CD14-positive monocyte (primary cell): ENCODE measurements around the gene CCDC15. TPM values are rescaled to one million over a fixed set of nuclear protein-coding genes. Genes with fewer than 3 reads are reported as not detected.
A peak's percentile ranks its signal among the peaks of the same experiment; 100 is the strongest.

Experiments used
- DNase-seq, 3 donors: peaks; one replicate each; pipeline ENCODE4 v3.0.0-alpha.2; 2011 to 2022
- H2AFZ ChIP-seq: 2 replicates; pipeline ENCODE4 v1.6.0; 2012; ENCODE audit warnings: mild to moderate bottlenecking, low read depth, low read length, inconsistent platforms; ENCODE audit not compliant: insufficient read depth, poor library complexity, severe bottlenecking
- H3K27ac ChIP-seq, 2 donors: 1 replicate in 1 of 2; 2 replicates in 1 of 2; pipeline ENCODE4 v1.5.1; 2012 to 2013; ENCODE audit warnings: low read length in 2 of 2, control low read depth in 1 of 2, inconsistent platforms in 1 of 2, low read depth in 1 of 2, mild to moderate bottlenecking in 1 of 2
- H3K27me3 ChIP-seq, 2 donors: one replicate each; pipeline versions ENCODE4 v1.6.0 to v1.6.1; 2011 to 2013; ENCODE audit warnings: low read length in 2 of 2; ENCODE audit not compliant: control insufficient read depth in 2 of 2, insufficient read depth in 2 of 2
- H3K36me3 ChIP-seq, 2 donors: replicated peaks in 1 of 2; 1 replicate in 1 of 2; 2 replicates in 1 of 2; pipeline versions ENCODE4 v1.5.1 to v1.6.1; 2012 to 2013; ENCODE audit warnings: low read length in 2 of 2, control low read depth in 1 of 2, inconsistent platforms in 1 of 2, mild to moderate bottlenecking in 1 of 2; ENCODE audit not compliant: insufficient read depth in 2 of 2, control insufficient read depth in 1 of 2
- H3K4me1 ChIP-seq, 2 donors: 1 replicate in 1 of 2; 2 replicates in 1 of 2; pipeline versions ENCODE4 v1.5.1 to v1.6.1; 2012 to 2013; ENCODE audit warnings: low read length in 2 of 2, control low read depth in 1 of 2, inconsistent platforms in 1 of 2, mild to moderate bottlenecking in 1 of 2, moderate library complexity in 1 of 2; ENCODE audit not compliant: insufficient read depth in 2 of 2, control insufficient read depth in 1 of 2
- H3K4me2 ChIP-seq: replicated peaks from 2 replicates; pipeline ENCODE3; 2012; ENCODE audit warnings: low read length, moderate library complexity, mild to moderate bottlenecking; ENCODE audit not compliant: poor library complexity, severe bottlenecking; ENCODE audit errors: extremely low read depth
- H3K4me3 ChIP-seq, 3 experiments: fragments of 200-600 bp in 1 of 3; sonication (generic) in 1 of 3; replicated peaks in 1 of 3; 1 replicate in 2 of 3; 2 replicates in 1 of 3; pipeline ENCODE4 v1.5.1; 2011 to 2013; ENCODE audit warnings: low read length in 3 of 3, mild to moderate bottlenecking in 3 of 3, control low read depth in 2 of 3, low read depth in 2 of 3, inconsistent platforms in 1 of 3, moderate library complexity in 1 of 3
- H3K79me2 ChIP-seq: 2 replicates; pipeline ENCODE4 v1.6.0; 2012; ENCODE audit warnings: mild to moderate bottlenecking, control low read depth, inconsistent platforms, low read length, moderate library complexity; ENCODE audit not compliant: insufficient read depth
- H3K9ac ChIP-seq: 2 replicates; pipeline ENCODE4 v1.6.0; 2017; ENCODE audit warnings: low read length, mild to moderate bottlenecking; ENCODE audit not compliant: insufficient read depth, poor library complexity, severe bottlenecking
- H3K9me3 ChIP-seq, 2 donors: replicated peaks in 1 of 2; 1 replicate in 1 of 2; 2 replicates in 1 of 2; pipeline versions ENCODE4 v1.5.1 to v1.6.1; 2012 to 2013; ENCODE audit warnings: low read length in 2 of 2, control low read depth in 1 of 2; ENCODE audit not compliant: control insufficient read depth in 1 of 2, insufficient read depth in 1 of 2
- H4K20me1 ChIP-seq: 2 replicates; pipeline ENCODE4 v1.6.0; 2012; ENCODE audit warnings: mild to moderate bottlenecking, low read length, control low read depth, moderate library complexity; ENCODE audit not compliant: insufficient read depth
- H3K27ac Mint-ChIP-seq, 7 donors: one replicate each; pipeline ENCODE4 v1.8.0; 2020; ENCODE audit warnings: mild to moderate bottlenecking in 7 of 7, mixed read lengths in 7 of 7, moderate library complexity in 6 of 7, inconsistent platforms in 2 of 7
- H3K27me3 Mint-ChIP-seq, 3 donors: one replicate each; pipeline ENCODE4 v1.8.0; 2021 to 2022; ENCODE audit warnings: low read depth in 3 of 3, mild to moderate bottlenecking in 3 of 3, mixed read lengths in 3 of 3, moderate library complexity in 3 of 3, inconsistent platforms in 1 of 3
- H3K36me3 Mint-ChIP-seq, 2 donors: one replicate each; pipeline ENCODE4 v1.8.0; 2020; ENCODE audit warnings: mixed read lengths in 2 of 2, inconsistent platforms in 1 of 2, mild to moderate bottlenecking in 1 of 2
- H3K4me1 Mint-ChIP-seq: one replicate; pipeline ENCODE4 v1.8.0; 2020; ENCODE audit warnings: mild to moderate bottlenecking, mixed read lengths
- H3K4me3 Mint-ChIP-seq, 2 donors: one replicate each; pipeline ENCODE4 v1.8.0; 2020; ENCODE audit warnings: mild to moderate bottlenecking in 2 of 2, mixed read lengths in 2 of 2, moderate library complexity in 1 of 2
- H3K9me3 Mint-ChIP-seq, 7 donors: one replicate each; pipeline ENCODE4 v1.8.0; 2020 to 2022; ENCODE audit warnings: mixed read lengths in 7 of 7, mild to moderate bottlenecking in 6 of 7, moderate library complexity in 6 of 7, inconsistent platforms in 2 of 7
- CTCF ChIP-seq: fragments of 200-600 bp; IDR thresholded peaks from one replicate; pipeline ENCODE4 v1.8.0; 2022; ENCODE audit warnings: antibody characterized with exemption, mild to moderate bottlenecking
- WGBS: methylation state at CpG from one replicate; pipeline ENCODE4 v1.1.5; 2013; ENCODE audit warnings: missing lambda C conversion rate; ENCODE audit not compliant: insufficient coverage; 5-methylcytosine and 5-hydroxymethylcytosine counted together
- intact Hi-C, 2 donors: fragments of 100-400 bp; cut with micrococcal nuclease; formaldehyde crosslinking; loops; one replicate each; pipeline versions ENCODE4 v1.15.0 to v1.15.1; 2023
- polyA plus RNA-seq, 3 donors: library from polyadenylated mRNA; depleted of rRNA in 1 of 3; unstranded in 2 of 3; stranded (reverse) in 1 of 3; fragments of 300-500 nt in 2 of 3; fragments of >200 nt in 1 of 3; fragmentation: Illumina TruSeq in 2 of 3; gene quantifications; 1 replicate in 2 of 3; 2 replicates in 1 of 3; pipeline ENCODE4 v1.2.3, GENCODE V29; 2012 to 2021

CCDC15 gene
- polyA plus RNA-seq, 3 donors = 0.24 to 0.32 (median 0.28) TPM

DNA sequence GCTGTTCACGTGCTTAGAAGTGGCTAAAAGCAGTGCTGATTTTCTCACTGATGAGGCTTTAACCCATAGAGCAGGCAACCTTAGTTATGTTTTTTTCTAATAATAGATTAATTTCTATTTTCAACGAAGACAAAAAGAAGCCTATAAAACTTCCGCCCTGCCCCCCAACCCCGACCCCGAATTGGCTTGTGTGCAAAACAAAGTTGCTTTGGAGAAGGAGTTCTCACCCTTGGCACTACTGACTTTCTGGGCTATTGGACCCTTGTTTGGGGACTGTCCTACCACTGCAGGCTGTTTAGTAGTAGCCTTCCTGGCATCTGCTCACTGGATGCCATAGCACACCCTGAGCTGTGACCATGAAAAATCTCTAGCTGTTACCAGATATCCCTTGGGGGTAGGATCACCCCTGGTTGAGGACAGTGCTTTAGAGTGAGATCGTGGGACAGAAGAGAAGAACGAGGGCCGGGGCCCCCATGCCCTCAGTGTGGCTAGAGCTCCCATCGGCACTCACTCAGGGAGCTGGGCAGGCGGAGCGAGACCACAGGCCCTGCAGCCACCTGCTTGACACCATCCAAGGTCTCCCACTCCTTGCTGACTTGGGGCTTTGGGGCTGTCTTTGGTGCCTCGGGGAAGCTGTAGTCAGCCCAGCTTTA lies 126.0 kb downstream of the CCDC15 start:
- Mint-ChIP-seq H3K4me1 (peaks cover 41% of the 10 kb centered on the region), H3K27me3 (peaks cover 0 to 9% (median 5%) of the 10 kb centered on the region in 3 donors), H3K27ac (peak overlapping the region in 6 of 7 donors; percentile 8 to 84 (median 76)), H3K36me3 (peaks cover 89 to 95% of the 10 kb centered on the region in 2 donors), H3K9me3 (peaks cover 0 to 2% (median 0%) of the 10 kb centered on the region in 7 donors), H3K4me3 (no peak overlapping the region)
- no peak for DNase-seq
- Histone ChIP-seq H3K36me3 (peaks cover 72 to 89% of the 10 kb centered on the region in 2 donors), H3K27me3 (no peaks in the 10 kb centered on the region), H3K4me3 (no peak overlapping the region), H3K9ac (no peak overlapping the region), H3K4me2 (no peak overlapping the region), H2AFZ (no peak overlapping the region), H3K79me2 (no peaks in the 10 kb centered on the region), H4K20me1 (no peaks in the 10 kb centered on the region), H3K9me3 (no peaks in the 10 kb centered on the region), H3K27ac (peak overlapping the region; percentile 8 to 34), H3K4me1 (peaks cover 33 to 41% of the 10 kb centered on the region in 2 donors)
- WGBS = 94% methylated on average over 7 of the region's 12 CpGs
- intact Hi-C loops = no loop called here
- TF ChIP-seq CTCF = no peak

DNA sequence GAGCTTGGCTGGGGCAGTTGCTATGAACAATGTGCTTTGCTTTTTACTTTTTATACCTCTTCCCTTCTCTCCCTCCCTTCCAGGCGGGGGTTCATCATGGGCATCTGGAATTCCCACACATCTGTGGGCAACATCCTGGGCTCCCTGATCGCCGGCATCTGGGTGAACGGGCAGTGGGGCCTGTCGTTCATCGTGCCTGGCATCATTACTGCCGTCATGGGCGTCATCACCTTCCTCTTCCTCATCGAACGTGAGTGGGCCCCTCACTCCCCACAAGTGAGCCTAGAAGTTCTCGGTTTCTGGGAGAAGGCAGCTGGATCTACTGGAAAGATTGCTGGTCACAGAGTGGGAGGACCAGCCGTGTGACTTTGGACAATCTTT lies 126.5 kb downstream of the CCDC15 start:
- no peaks in the 10 kb centered on the region for H3K9me3 ChIP-seq
- no peaks in the 10 kb centered on the region for H4K20me1 ChIP-seq
- no peaks in the 10 kb centered on the region for H3K79me2 ChIP-seq
- intact Hi-C loops = no loop called here
- peaks cover 0 to 9% (median 5%) of the 10 kb centered on the region in 3 donors for H3K27me3 Mint-ChIP-seq
- no peak overlapping the region for H3K4me3 Mint-ChIP-seq
- peak overlapping the region in 1 of 2 donors; percentile 34 for H3K27ac ChIP-seq
- peaks cover 27 to 35% of the 10 kb centered on the region in 2 donors for H3K4me1 ChIP-seq
- H3K36me3 Mint-ChIP-seq = peaks cover 90 to 96% of the 10 kb centered on the region in 2 donors
- H3K4me2 ChIP-seq = no peak overlapping the region
- peak overlapping the region in 4 of 7 donors; percentile 20 to 84 (median 40) for H3K27ac Mint-ChIP-seq
- no peak overlapping the region for H2AFZ ChIP-seq
- TF ChIP-seq CTCF = no peak
- no peak for DNase-seq
- 88% methylated on average over 4 of the region's 12 CpGs for WGBS
- peaks cover 77 to 94% of the 10 kb centered on the region in 2 donors for H3K36me3 ChIP-seq
- H3K4me3 ChIP-seq = no peak overlapping the region
- H3K9ac ChIP-seq = no peak overlapping the region
- H3K27me3 ChIP-seq = no peaks in the 10 kb centered on the region
- peaks cover 35% of the 10 kb centered on the region for H3K4me1 Mint-ChIP-seq
- peaks cover 0 to 2% (median 0%) of the 10 kb centered on the region in 7 donors for H3K9me3 Mint-ChIP-seq
